CD4-positive, alpha-beta T cell treated with Interferon alpha-2 for 1 hour (primary cell): Measurements from ENCODE around the gene GNPTG.

Experiments
- DNase-seq, 2 donors: peaks; one replicate each; pipeline ENCODE4 v3.0.0-alpha.2; 2020 to 2022

The GNPTG gene

DNA sequence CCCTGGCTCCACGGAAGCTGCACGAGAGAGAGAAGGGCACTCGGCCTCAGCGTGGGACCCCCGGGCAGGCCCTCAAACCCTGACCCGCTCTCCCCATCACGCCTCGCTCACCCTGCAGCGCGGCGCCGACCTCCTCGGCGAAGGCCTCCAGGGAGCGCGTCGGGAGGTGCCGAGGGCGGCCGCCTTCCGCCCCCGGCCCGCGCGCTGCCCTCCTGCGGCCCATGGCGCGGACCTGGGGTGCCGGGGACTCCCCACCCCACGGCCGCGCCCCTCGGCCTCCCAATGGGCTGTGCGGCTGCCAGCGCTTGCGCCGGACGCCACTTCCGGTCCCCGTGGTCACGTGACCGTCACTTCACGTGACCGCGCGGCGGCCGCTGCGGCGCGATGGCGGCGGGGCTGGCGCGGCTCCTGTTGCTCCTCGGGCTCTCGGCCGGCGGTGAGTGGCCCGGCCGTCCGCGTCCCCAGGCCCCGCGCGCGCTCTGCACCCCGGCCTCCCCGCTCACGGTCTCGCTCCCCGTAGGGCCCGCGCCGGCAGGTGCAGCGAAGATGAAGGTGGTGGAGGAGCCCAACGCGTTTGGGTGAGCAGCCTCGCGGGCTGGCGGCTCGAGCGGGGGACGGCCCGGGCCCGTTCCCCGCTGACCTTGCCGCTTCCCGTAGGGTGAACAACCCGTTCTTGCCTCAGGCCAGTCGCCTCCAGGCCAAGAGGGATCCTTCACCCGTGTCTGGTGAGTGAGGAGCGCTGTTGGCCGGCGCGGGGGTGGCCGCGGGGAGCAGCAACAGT is at the start of gene GNPTG, which contains the start of gene TSR3:
GNPTG (plus strand) TSS at position 350 of the 781 bp plus-strand sequence; CDS start at position 385, 35 bp downstream.
TSR3 (minus strand) TSS at position 297 of the 781 bp plus-strand sequence; CDS start at position 223, 74 bp downstream.
- peak; percentile 85 to 91 for DNase-seq

DNA sequence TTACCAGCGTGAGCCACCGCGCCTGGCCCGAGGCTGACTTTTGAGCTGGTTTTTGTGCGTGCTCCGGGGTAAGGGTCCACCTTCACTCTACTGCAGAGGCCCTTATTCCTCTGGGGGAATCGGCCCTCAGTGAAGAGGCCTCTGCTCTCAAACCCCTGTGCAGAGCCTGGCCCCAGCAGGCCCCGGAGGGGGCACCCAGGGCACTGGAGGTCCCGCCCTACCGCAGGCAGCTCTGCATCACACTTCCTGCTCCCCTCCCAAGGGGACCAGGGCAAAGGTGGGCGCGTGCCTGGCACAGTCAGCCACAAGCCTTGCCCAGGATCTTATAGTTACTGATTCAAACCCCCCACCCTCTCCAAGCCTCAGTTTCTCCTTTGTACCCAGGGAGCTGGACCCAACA is 45.9 kb upstream of the GNPTG start:
- DNase-seq = no peak

DNA sequence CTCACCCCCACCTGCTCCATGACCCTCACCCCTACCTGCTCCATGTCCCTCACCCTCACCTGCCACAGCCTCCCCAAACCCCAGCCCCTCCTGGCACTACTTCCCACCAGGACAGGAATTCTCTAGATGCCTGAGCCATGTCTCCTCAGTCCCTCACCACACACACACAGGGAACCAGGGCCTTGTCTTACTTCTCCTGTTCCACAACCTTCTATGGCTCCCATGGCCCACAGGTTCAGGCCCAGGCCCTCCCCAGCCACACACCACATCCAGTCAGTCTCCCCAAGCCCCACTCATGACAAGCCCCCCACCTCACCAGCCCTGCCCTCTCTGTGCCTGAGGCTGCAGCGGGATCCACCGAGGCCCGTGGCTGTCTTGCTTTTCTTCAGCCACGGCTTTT is 45.4 kb upstream of the GNPTG start:
- DNase-seq = no peak

DNA sequence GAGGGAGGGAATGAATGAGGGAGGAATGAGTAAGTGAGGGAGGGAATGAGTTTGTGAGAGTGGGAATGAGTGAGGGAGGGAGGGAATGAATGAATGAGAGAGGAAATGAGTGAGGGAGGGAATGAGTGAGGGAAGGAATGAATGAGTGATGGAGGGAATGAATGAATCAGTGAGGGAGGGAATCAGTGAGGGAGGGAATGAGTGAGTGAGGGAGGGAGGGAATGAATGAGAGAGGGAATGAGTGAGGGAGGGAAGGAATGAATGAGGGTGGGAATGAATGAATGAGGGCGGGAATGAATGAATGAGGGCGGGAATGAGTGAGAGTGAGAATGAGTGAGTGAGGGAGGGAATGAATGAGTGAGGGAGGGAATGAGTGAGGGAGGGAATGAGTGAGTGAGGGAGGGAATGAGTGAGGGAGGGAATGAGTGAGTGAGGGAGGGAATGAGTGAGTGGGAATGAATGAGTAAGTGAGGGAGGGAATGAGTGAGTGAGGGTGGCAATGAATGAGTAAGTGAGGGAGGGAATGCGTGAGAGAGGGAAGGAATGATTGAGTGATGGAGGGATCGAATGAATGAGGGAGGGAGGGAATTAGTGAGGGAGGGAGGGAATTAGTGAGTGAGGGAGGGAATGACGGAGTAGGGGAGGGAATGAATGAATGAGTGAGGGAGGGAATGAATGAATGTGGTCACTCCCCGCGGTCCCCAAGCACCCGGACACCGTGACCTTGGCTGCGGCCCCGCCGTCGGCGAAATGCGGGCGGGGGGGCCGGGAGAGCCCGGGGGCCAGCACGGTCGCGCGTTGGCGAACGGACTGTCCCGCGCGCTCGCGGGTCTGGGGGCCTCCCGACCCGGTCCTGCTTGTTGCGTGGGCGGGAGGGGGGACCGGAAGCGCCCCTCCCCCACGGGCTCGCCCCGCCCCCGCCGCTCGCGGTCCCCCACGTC is 43.4 kb upstream of the GNPTG start:
- no peak for DNase-seq

DNA sequence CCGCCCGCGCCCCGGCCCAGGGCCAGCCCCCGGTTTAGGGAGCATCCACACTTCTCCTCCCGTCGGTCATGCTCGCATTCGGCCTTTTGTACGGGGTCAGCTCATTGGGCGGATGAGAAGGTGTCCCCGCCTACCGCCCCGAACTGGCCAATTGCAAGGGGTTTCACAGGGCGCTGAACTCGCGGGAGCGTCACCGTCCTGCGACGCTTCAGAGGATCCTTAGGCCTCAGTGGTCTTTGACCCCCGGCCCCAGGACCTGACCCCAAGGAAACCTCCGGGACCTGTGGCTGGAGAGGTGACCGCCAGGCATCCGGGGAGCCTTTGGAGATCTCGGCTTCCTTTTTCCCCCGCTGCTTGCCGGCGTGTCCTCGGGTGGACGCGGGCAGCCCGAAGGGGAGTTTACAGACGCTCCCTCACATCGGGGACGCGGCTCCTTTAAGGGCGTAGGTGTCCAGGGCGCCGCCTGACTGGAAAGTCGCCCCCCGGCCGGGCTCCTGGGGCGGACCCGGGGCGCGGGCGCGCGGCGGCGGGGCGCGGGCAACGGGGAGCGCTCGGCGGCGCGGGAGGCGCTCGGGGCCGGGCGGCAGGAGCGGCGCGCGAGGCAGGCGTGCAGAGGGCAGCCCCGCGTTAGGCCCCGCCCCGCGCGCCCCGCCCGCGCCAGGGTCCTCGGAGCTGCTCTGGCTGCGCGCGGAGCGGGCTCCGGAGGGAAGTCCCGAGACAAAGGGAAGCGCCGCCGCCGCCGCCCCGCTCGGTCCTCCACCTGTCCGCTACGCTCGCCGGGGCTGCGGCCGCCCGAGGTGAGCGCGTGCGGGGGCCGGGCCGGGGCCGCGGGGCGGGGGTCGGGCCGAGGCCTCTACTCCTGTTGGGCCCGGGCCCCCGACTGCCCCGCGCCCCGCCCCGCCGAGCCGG is 42.5 kb upstream of the GNPTG start, which contains the start of gene UBE2I:
UBE2I (plus strand) TSS at position 660 of the 909 bp plus-strand sequence. CDS start 4,395 bp downstream, outside the sequence.
- DNase-seq = peak; percentile 96 to 99

DNA sequence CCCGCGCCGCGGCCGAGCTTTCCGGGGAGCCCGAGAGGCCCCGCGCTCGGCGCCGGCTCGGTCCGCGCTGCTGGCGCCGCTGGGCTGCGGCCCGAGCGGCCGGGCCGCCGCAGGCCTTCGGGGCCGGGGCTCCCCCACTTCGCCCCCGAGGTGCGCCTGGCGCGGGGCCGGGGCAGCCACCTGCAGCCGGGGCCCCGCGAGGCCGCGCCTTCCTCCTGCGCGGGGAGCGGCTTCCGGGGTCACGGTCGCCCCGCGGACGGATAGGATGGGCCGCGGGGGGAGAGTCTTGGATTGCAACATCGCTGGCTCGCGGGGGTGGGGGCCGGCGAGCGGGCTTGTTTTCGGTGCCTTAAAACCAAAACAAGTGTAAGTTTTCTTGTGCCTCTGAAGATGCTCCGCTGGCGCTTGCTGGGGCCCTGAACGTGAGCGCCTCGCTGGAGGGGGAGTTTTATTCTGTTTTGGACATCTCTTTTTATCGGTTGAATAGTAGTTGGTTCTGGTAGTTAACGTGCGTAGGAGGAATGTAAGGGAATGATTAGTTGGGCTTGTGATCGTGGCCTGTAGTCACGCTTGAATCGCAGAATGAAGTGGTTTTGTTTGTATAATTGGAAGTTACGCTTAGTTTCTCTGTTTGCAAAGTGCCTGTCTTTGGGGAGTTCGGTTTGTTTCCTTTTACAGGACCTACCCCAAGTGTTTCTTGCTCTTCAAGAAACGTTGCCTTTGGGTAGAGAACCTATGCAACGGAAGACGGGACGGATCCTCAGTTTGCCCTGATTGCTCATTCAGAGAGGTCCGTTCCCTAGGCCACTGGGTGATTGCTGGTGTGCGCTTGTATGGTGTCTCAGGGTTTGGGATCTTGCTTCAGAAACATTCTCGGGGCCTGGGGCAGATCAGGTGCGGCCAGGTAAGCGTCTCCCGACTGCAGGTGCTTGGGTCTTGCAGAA is 41.6 kb upstream of the GNPTG start:
- DNase-seq = peak; percentile 53 to 71

DNA sequence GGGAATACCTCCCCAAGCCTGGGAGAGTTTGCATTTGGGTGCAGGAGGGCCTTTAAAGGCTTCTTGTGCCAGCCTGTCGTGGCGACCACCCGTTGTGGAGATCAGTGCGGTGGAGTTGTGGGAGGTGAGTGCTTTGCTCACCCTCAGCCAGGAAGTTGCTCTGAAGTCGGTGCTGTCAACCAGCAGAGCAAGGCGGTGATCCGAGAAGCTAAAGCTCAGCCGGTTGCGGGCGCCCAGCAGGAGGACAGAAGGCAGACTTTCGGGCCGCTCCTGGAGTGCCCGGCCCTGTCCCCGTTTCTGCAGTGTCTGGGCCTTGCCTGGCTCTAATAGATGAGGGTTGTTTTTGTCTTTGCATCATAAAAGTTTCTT is 40.9 kb upstream of the GNPTG start:
- DNase-seq = peak; percentile 26 to 39

DNA sequence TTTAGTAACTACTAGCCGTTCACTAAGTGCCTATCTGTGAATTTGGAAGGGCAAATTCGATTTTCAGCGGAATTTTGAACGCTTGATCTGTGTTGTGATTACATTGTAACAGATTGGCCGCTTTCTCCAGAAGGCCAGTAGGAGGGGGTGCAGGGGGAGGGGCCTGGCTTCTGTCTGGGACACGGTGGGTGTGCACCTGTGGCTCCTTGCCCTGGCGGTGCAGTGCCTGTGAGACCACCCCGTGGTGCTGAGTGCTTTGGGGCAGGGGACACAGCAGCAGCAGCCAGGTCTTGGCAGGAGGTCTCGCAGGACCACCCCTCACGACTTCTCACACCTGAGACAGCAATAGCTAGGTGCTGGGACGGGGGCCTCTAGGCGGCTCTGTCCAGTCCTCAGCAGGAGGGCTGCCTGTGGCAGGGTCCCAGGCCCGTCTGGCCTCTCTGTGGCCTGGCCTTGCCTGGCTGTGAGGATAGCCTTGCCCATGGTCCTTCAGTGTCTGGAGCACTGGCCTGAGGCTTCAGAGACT is 40.5 kb upstream of the GNPTG start:
- DNase-seq = no peak

DNA sequence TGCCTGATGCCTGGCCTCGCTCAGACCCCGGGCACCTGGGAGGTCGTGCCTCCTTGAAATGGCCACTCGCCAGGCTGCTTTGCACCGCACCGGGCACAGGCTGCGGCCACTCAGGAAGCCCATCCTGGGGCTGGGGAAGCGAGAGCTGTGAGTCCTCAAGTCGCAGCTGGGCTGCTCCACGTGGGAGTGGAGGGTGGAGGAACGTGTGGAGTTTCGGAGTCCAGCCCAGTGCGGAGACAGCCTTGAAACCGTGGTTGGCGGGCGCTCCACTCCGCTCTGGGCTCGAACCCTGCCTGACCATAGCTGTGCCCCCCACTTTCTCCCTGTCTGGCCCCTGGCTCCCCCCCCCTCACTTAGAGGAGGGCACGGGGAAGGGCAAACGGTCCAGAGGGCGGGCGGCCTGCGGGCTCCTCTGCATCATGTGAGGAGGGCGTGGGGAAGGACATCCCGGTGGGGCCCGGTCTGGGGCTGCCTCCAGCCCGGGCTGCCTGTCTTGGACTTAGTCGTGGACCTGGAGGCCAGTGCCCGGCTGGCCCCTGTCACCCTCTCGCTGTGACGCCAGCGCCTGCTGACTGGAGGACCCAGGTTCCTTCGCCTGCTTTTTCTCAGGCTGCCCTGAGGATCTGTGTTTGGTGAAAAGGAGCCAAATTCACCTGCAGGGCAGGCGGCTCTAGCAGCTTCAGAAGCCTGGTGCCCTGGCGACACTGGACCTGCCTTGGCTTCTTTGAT is 39.8 kb upstream of the GNPTG start:
- DNase-seq = no peak

DNA sequence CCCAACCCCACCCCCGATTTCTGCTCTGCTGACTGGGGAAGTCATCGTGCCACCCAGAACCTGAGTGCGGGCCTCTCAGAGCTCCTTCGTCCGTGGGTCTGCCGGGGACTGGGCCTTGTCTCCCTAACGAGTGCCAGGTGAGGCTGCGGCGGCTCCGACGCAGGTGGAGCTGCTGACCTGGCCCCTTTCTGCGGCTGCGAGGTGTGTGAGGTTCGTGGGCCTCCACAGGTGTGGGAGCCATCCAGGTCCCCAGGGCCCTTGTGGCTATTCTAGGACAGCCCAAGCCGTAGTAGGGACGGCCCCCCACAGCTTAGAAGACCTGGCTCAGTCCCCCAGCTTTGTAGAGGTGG is 39.3 kb upstream of the GNPTG start:
- no peak for DNase-seq

DNA sequence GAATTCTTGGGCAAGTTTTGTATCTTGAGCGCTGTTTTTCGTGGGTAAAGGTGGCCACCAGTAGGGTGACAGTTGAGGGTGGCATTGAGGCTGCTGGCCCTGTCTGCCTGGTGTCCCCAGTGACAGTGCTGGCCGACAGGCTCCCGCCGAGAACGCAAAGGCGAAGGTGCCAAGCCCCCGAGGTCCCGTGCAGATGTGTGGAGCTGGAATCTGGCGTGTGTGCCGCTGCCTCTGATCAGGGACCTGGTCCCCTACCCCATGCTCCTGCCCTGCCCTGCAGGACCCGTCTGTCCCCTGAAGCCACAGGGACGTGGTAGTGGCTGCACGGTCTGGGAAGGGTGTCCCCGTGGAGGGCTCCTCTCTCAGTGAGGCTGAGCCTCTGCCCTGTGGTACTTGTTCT is 38.8 kb upstream of the GNPTG start:
- DNase-seq = no peak

DNA sequence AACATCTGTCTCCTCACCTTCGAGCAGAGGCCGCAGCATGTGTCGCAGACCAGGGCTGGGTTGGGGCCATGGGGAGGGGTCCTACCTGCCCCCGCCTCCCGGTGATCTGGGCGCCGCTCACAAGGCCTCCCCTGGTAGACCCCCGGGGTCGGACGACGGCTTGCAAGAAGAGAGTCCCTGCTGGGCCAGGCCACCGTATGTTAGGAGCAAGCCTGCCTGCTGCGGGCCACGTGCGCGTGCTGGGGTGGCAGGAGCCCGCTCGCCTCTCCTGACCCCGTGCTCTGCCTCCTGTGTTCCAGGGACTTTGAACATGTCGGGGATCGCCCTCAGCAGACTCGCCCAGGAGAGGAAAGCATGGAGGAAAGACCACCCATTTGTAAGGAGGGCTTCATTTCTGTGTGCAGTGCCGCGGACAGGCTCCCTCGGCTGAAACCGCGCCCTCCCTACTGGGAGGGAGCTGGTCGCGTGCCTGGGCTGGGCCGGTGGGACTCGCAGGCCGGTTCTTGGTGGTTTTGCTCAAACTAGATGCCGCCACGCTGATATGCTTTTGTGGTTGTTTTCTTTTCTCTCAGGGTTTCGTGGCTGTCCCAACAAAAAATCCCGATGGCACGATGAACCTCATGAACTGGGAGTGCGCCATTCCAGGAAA is 37.9 kb upstream of the GNPTG start:
- no peak for DNase-seq

DNA sequence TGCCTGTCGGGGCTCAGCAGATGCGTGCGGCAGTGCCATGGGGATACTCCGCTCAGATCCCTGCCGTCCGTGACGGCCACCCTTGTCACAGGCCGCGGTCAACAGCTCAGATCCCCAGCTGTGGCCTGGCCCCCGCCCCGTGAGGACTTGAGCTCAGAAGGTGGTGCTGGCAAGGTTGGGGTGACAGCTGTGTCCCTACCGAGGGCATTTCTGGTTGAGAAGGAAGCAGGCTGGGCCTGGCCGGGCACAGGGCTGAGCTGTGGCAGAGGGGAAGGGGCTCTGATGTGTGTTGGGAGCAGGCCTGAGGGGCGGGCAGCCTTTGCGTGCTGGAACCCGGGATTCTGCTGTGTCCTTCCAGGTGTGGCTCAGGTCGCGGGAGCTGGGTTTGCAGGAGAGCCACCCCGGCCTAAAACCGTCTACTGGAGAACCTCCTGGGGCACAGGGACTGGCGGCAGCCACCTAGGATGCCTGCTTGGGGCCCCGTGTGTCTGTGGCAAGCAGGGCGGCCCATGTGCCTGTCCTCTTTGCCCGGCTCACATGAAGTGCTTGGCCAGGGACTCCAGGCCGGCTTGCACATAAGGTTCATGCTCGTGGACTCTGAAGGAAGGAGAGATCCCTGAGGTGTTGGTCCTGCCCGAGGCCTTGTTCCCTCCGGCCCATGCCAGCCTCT is 37.2 kb upstream of the GNPTG start:
- DNase-seq = no peak

DNA sequence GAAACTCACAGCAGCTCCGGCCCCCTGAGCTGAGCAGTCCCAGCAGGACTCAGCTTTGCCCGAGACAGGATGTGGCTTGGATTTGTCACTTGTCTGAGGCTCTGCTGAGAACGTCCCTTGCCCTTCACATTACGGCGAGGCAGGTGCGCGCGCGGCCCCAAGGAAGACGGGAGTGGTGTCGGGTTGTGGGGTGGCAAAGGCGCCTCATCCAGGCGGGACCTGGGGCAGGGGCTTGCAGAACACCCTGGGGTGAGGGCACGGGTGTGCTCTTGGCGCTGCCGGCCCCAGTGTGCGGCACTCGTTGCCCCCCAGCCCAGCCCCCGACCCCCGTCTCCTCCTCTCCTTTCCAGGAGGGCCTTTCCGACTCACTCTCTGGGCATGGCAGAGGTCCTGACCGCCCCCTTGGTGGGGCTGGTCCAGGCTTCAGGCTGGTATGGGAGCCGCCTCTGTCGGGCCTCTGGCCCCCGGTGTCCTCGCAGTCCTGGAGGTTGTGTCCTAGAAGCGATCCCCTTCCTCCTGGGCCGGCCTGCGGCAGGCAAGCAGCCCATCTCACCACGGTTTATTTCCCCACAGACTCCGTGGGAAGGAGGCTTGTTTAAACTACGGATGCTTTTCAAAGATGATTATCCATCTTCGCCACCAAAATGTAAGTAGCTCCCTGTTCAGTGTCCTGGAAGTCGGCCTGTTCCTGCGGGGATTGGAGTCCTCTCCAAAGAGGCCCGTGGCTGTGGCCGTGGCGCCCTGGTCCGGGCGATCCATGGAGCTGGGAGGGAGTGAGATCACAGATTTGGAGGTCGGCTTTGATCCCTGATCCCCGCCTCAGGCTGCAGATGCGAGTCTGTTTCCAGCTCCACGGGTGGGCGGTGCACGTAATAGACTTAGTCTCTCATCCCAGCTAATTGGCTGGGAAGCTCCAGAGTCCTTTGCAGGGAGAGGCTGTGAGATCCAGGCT is 36.4 kb upstream of the GNPTG start:
- DNase-seq = no peak

DNA sequence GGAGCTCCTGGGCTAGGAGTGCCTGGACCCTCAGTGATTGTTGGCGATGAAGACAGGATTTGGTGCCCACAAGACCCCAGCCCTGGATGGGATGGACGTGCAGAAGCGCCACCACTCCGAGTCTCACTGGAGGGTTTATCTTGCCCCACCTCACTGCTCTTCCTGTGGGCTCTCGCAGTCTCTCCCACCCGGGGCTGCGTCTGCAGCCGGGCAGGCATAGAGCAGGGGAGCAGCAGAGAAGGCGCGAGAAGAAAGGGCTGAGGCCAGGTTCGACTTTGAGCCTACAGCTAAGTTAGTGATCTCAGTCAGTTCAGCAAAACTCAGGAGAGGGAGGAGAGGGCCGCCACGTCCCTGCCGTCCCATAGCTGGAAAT is 35.7 kb upstream of the GNPTG start:
- no peak for DNase-seq

DNA sequence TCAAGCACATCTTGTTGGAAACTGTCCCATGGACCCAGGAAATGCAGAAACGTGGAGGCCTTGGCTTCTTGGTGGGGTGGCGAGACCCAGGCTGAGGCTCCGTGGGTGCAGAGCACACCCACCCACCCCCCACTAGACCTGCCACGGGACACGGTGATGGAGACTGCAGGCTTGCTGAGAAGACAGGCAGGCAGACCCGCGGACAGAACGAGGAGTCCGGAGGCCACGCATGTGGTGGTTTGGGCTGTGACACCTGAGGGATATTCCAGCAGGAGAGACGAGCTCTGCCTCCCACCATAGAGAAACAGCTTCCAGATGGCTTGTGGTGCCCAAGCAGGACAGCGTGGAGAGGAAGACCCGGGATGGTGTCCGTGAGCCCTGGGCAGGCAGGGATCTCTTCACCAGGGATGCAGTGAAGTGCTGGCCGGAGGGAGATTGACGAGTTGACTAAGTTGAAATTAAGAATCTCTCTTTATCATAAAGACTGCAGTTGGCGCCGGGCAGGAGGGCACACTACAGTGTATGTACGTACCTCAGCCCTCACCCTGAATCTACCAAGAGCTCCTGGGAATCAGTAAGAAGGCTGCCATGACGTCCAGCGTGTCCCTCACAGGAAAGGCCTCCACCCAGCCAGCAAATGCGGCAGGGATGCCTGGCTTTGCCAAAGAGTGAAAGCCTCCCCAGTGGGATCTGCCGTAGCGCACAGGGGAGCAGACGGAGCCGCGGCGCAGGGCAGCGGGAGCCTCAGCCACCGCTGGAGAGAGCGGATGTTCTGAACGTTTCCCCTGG is 34.1 kb upstream of the GNPTG start:
- no peak for DNase-seq

DNA sequence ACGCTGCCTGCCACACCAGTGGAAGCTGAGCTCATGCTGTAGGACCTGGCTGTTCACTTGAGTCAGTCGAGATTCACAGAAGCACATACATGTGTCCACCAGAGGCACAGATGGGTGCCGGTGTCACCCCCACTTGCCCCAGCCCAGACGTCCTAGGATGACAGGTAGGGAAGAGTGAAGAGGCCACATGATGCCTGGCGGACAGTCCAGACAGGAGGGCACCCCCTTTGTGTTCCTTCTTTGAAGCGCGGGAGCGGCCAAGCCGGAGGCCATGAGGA is 33.5 kb upstream of the GNPTG start:
- no peak for DNase-seq

DNA sequence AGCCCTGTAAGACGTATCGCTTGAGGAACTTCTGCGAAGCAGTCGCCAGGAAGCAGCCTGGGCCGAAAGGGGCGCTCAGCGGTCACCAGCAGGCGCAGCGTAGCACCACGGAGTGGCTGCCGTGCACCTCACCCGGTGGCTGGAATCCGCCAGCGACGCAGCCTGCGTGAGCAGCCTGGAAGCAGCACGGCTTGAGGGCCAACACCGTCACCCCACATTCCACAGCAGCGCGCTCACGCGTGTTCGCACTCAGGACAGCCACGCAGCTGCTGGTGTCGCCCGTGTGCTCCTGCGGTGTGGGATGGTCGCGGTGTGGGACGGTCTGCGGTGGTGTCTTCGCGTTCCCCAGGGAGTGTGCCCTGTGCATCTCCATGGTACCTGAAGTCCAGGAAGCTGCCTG is 32.7 kb upstream of the GNPTG start:
- DNase-seq = no peak
